ENCODE results near the gene TENM4. TPM values are rescaled to one million over a fixed set of nuclear protein-coding genes. Genes with fewer than 3 reads are reported as not detected.

Gene TENM4
- polyA plus RNA-seq, 3 donors: 0.31 to 1.7 TPM; not detected in 1

DNA sequence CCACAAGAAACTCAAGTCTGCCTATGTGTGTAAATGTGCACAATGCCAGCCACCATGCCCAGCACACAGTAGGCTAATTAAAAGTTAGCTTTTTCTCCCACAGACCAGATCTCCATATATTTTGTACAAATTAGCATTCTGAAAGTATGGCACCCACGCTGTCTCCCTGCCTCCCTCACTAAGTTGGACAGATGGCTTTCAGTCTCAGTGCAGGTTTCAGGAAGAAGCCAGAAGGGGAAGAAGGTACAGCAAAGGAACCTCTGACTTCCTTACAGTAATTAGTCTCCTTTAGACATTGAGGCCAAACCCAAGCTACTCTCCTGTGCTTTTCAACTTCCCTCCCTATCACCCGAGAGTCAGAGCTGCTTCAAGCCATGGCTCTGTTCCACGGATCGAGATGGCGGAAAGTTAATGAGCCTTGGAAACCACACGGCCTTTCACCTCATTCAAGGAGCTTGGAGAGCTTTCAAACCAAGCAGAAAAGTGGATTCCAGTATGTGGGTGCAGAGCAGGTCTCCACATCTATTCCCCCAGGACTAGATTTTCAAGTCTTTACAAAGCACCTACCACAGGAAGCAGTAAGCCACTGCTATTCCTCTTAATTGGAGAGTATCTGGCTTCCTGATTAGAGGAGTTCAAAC lies 645.1 kb downstream of the TENM4 start:
- no peak overlapping the region for H3K9ac ChIP-seq (ENCODE audit: insufficient read depth, low read length, poor library complexity, severe bottlenecking)
- H3K27ac Mint-ChIP-seq: peak overlapping the region in 1 of 7 donors; percentile 1
- no peak overlapping the region for H3K27ac ChIP-seq (ENCODE audit: low read depth in 1 of 2, low read length in 2 of 2)
- no peaks in the 10 kb centered on the region for H3K9me3 ChIP-seq (replicated peaks in 1 of 2; ENCODE audit: control insufficient read depth in 1 of 2, insufficient read depth in 1 of 2, low read length in 2 of 2)
- no peaks in the 10 kb centered on the region for H3K79me2 ChIP-seq (ENCODE audit: insufficient read depth, low read length)
- no peak overlapping the region for H3K4me2 ChIP-seq (replicated peaks; ENCODE audit: extremely low read depth, low read length, poor library complexity, severe bottlenecking)
- no peak overlapping the region for H3K4me3 Mint-ChIP-seq
- no peaks in the 10 kb centered on the region for H3K9me3 Mint-ChIP-seq
- peaks cover 5 to 27% of the 10 kb centered on the region in 2 donors for H3K4me1 ChIP-seq (ENCODE audit: control insufficient read depth in 1 of 2, insufficient read depth in 2 of 2, low read length in 2 of 2)
- no peaks in the 10 kb centered on the region for H3K36me3 ChIP-seq (replicated peaks in 1 of 2; ENCODE audit: control insufficient read depth in 1 of 2, insufficient read depth in 2 of 2, low read length in 2 of 2)
- no peaks in the 10 kb centered on the region for H3K36me3 Mint-ChIP-seq
- no peak for TF ChIP-seq CTCF (IDR thresholded peaks at IDR 0.05)
- H2AFZ ChIP-seq (ENCODE audit: insufficient read depth, low read depth, low read length, poor library complexity, severe bottlenecking): no peak overlapping the region
- H4K20me1 ChIP-seq (ENCODE audit: insufficient read depth, low read length): no peaks in the 10 kb centered on the region
- peaks cover 8% of the 10 kb centered on the region for H3K4me1 Mint-ChIP-seq
- H3K4me3 ChIP-seq (replicated peaks in 1 of 3; ENCODE audit: low read depth in 2 of 3, low read length in 3 of 3): no peak overlapping the region
- intact Hi-C loops (cut with micrococcal nuclease): no loop called here
- WGBS (ENCODE audit: insufficient coverage): 69% methylated on average over 4 of the region's 6 CpGs
- peaks cover 2 to 13% of the 10 kb centered on the region in 2 donors for H3K27me3 ChIP-seq (ENCODE audit: control insufficient read depth in 2 of 2, insufficient read depth in 2 of 2, low read length in 2 of 2)
- H3K27me3 Mint-ChIP-seq (ENCODE audit: low read depth in 3 of 3): peaks cover 9 to 12% (median 11%) of the 10 kb centered on the region in 3 donors
- DNase-seq: peak in 1 of 3 donors; percentile 17

DNA sequence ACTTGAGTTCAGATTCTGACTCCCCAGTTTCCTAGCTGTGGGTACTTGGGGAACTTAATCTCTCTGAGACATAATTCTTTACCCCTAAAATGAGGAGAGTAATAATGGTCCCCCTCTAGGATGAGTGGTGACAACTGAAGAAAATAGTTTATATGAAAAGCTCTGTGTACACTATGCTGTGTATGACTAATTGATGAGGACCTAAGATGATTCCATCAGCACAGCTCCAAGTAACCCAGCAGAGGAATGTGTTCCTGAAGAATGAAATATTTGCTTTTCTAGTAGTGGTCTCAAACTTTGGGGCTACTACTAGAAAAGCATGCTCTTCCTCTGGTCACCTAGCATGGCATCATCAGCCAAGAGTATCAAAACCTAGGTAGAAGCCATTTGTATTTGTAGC lies 648.9 kb downstream of the TENM4 start:
- no peaks in the 10 kb centered on the region for H3K36me3 ChIP-seq (replicated peaks in 1 of 2; ENCODE audit: control insufficient read depth in 1 of 2, insufficient read depth in 2 of 2, low read length in 2 of 2)

More for the DNA sequence above, 648.9 kb downstream of the TENM4 start:
- no peak overlapping the region for H3K4me3 Mint-ChIP-seq
- DNase-seq: no peak
- Histone ChIP-seq H3K4me3 (replicated peaks in 1 of 3; ENCODE audit: low read depth in 2 of 3, low read length in 3 of 3) (no peak overlapping the region), H2AFZ (ENCODE audit: insufficient read depth, low read depth, low read length, poor library complexity, severe bottlenecking) (no peak overlapping the region), H3K9me3 (replicated peaks in 1 of 2; ENCODE audit: control insufficient read depth in 1 of 2, insufficient read depth in 1 of 2, low read length in 2 of 2) (no peaks in the 10 kb centered on the region), H3K27me3 (ENCODE audit: control insufficient read depth in 2 of 2, insufficient read depth in 2 of 2, low read length in 2 of 2) (peaks cover 2 to 13% of the 10 kb centered on the region in 2 donors), H3K27ac (ENCODE audit: low read depth in 1 of 2, low read length in 2 of 2) (no peak overlapping the region), H4K20me1 (ENCODE audit: insufficient read depth, low read length) (no peaks in the 10 kb centered on the region), H3K4me2 (replicated peaks; ENCODE audit: extremely low read depth, low read length, poor library complexity, severe bottlenecking) (no peak overlapping the region), H3K4me1 (ENCODE audit: control insufficient read depth in 1 of 2, insufficient read depth in 2 of 2, low read length in 2 of 2) (peaks cover 0 to 7% of the 10 kb centered on the region in 2 donors), H3K79me2 (ENCODE audit: insufficient read depth, low read length) (no peaks in the 10 kb centered on the region), H3K9ac (ENCODE audit: insufficient read depth, low read length, poor library complexity, severe bottlenecking) (no peak overlapping the region)
- H3K9me3 Mint-ChIP-seq: no peaks in the 10 kb centered on the region
- peaks cover 9 to 16% (median 14%) of the 10 kb centered on the region in 3 donors for H3K27me3 Mint-ChIP-seq (ENCODE audit: low read depth in 3 of 3)
- no peaks in the 10 kb centered on the region for H3K36me3 Mint-ChIP-seq
- intact Hi-C loops (cut with micrococcal nuclease): no loop called here
- H3K27ac Mint-ChIP-seq: no peak overlapping the region
- peaks cover 1% of the 10 kb centered on the region for H3K4me1 Mint-ChIP-seq
- TF ChIP-seq CTCF (IDR thresholded peaks at IDR 0.05): no peak

Measured in CD14-positive monocyte (primary cell).